ENCODE results near the gene ABCA7.

Gene ABCA7

DNA sequence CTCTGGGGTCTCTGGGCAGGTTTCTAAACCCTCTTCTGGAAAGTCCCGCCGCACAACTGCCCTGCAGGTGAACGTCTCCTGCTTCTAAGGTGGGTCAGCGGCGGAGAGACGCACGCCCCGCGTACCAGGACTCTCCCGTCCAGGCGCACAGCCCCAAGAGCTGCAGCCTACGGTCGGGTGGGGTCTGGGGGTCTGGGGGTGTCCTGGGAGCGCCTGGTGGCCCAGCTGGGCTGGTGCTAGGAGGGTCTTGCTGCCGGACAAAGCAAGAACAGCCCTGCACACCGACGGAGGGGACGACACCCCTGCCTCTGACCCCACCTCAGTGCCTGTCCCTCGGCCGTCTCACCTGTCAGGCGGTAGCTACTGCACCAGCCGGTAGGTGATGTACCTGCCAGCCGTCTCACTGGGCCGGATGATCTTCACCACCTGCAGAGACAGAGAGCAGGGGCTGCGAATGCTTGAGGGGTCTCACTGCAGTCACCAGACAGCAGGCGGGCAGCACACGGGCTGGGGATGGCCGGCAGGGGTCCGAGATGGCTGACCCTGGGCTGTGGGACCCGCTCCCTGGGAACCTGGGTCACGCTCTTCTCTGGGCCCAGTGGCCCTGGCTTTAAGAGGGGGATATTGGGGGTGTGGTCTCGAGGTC is 49.3 kb downstream of the ABCA7 start:
- no peak for DNase-seq

- no peak for DNase-seq
Observed at GRCh38 chr19:1089891-1090290, 50.0 kb downstream of the ABCA7 start.

GRCh38 chr19:1090731-1091543 is 51.0 kb downstream of the ABCA7 start:
- no peak for DNase-seq

DNA sequence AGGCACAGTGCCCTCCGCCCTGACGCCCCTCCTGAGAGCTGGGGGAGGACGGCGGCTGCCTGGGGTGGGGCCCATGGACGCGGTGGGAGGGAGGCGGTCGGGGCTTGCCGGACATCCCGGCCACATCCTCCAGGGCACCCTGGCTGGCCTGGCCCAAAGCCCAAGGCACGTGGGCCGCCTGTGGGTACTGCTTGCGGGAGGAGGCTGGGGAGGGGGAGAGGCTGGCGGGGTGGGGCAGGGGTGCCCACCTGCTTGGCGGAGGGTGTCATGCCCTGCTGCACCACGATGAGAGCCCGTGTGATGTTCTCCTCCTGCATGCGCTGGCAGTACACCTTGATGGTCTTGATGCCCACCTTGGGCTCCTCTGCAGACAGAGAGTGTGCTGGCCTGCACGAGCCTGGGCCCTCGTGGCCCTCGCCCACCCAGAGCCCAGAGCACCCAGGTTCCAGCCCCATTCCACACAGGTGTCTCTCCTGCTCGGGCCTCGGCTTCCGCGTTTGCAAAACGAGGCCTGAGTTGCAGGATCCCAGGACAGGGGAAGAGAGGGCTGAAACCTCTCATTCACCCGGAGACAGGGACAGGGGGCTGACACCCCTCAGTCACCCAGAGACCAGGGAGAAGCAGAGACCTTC is 51.8 kb downstream of the ABCA7 start:
- DNase-seq = no peak

DNA sequence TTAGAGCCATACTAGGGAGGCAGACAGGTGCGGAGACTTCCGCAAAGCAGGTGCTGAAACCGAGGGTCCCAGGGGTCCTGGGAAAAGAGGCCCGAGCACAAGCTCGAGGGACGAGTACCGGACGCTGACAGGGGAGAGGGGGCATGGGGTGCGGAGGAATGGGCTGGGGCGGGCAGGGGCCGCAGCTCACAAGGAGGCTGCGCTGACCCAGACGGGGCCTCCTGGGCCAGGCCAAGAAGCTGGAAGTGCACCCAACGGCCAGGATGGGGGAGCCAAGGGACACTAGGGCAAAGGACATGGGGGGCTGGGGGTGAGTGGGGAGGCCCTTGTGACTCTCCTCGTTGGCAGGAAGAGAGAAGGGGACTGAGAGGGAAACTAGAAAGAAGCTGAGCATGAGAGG is 53.4 kb downstream of the ABCA7 start:
- no peak for DNase-seq

DNA sequence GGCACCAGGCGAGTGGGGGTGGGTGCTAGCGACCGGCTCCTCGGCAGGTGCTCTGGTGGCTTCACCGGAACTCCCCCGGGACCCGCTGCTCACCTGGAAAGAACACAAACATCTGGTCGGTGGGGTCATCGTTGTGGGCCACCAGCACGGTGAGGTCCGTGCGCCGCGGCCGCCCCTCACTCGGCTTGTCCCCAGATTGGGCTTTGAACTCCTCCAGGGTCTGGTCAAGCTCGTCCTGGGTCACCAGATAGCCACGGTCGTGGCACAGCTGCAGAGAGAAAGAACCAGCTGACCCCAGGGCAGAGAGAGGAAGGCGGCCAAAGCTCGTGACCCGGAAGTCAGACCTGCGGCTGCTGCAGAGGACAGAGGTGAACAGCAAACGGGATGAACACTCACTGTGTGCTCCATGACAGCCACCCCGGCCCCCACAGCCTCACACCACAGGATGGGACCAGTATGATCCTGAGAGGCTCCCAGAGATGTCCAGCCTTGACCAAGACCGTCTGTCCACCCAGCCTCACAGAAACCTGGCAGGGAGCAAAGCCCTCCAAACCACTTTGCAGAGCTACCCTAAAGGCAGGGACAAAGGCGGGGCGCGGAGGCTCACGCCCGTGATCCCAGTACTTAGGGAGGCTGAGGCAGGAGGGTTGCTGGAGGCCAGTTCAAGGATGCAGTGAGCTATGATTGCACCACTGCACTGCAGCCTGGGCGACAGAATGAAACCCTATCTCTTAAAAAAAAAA is 54.1 kb downstream of the ABCA7 start:
- DNase-seq = no peak

DNA sequence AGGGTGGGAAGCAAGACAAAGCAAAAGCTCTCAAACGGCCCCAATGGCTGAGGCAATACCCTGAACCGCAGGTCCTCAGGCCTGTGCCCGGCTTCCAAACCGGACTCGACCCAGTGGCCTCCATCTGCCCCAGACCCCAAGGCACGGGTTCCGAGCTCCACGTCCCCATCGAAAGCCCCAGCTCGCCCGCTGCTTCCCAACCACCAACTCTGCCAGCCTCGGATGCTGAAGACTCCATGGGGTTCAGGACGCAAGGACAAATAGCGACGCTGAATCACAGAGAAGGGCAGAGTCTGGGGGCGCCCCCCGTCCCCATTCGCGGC is 54.7 kb downstream of the ABCA7 start:
- no peak for DNase-seq

DNA sequence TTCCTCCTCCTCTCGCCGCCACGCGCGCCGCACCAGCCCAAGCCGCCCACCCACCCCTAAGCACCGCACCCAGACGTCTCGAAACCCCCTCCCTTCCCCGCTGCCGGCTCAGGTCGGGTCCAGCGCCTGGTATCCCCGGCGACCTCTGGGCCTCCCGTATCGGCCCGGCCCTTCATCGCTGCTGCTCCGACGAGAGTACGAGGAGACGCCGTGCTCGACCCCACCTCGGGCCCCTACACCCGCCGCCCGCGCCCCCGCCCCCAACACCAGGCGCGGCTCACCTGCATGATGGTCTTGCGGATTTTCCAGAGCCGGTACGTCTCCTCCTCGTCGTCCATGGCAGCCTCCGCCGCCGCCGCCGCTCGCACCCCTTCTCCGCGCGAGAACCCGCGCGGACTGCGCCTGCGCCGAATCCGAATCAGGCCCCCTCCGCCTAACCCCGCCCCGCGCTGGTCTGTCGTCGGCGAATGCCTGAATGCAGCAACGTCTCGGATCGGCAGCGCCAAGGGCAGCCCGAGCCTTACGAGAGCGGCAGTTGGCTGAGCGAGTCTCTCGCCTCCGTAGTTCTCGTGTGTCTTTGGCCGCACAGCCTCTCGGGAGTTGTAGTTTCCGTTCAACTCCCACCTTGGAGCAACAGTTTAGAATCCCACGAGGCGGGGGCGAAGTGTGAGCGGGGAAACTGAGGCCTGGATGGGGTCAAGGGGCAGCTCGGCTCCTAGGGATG is 55.2 kb downstream of the ABCA7 start, which contains the start of gene POLR2E:
Gene POLR2E, minus strand, starts transcription at position 398 of the 724 bp plus-strand sequence. Its CDS starts 60 bp downstream, at position 338.
- DNase-seq = peak; percentile 96

GRCh38 chr19:1097810-1098176 is 57.9 kb downstream of the ABCA7 start:
- DNase-seq = no peak

DNA sequence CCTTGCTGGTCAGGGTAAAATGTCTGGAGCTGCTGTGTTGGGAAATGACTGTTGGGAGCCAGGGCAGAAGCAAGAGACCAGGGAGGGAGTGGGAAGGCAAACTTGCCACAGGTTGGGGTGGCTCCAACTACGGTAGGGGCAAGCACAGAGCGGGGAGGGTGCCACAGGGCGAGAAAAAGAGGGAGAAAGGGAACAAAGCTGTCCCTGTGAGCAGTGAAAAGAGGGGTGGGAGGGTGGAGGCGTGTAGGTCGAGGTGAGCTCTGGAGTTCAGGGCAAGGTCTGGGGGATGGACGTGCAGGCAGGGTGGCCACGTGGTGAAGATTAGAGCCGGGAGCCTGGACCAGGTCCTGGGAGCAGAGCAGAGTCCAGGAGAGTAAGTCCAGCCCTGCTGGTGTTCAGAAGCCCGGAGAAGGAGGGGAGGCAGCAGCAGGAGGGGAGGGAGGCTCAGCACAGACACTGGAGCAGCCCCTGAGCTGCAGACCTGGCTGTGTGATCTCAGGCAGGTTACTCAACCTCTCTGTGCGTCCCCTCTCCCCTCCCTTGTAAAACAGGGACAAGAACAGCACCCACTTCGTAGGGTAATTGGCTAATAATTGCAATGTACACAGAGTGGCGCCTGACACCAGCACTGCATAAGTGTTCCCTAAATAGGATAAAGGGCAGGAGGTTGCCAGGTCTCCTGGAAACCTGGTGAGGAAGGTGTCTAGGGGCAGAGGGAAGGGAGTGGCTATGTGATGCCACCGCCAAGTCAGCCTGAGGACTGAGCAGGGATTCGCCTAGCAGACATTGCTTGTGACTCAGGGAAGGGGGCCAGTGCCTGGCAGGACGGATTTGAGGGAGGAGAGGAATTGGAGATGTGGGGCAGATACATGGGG is 58.5 kb downstream of the ABCA7 start:
- DNase-seq = no peak

GRCh38 chr19:1101337-1101698 is 61.4 kb downstream of the ABCA7 start:
- DNase-seq = no peak

- DNase-seq = no peak
Observed at GRCh38 chr19:1102407-1103131, 62.7 kb downstream of the ABCA7 start.

- no peak for DNase-seq
Observed at GRCh38 chr19:1103132-1103707, 63.3 kb downstream of the ABCA7 start.

DNA sequence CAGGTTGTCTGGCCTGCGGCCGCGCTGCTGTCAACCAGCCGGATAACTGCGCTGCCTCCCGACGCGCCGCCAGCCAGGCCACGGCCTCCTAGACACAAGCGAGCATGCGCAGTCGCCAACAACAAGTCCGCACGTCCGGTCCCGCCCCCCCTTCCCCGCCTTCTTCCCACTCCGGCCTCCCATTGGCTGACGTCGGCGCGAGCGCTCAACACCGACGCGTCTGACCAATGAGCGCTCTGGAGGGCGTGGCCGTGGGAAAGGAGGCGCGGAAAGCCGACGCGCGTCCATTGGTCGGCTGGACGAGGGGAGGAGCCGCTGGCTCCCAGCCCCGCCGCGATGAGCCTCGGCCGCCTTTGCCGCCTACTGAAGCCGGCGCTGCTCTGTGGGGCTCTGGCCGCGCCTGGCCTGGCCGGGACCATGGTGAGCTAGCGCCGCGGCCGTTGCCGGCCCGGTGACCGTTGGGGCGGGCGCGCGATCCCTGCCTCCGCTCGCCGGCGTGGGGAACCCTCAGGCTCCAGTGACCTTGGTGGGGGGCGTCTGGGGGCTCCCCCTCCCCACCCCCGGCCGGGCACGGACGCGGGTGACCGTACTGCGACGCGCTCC is 63.9 kb downstream of the ABCA7 start, which contains the start of gene GPX4:
Gene GPX4, plus strand, starts transcription at position 287 of the 603 bp plus-strand sequence. Its CDS starts 50 bp downstream, at position 337.
- peak; percentile 96 for DNase-seq

DNA sequence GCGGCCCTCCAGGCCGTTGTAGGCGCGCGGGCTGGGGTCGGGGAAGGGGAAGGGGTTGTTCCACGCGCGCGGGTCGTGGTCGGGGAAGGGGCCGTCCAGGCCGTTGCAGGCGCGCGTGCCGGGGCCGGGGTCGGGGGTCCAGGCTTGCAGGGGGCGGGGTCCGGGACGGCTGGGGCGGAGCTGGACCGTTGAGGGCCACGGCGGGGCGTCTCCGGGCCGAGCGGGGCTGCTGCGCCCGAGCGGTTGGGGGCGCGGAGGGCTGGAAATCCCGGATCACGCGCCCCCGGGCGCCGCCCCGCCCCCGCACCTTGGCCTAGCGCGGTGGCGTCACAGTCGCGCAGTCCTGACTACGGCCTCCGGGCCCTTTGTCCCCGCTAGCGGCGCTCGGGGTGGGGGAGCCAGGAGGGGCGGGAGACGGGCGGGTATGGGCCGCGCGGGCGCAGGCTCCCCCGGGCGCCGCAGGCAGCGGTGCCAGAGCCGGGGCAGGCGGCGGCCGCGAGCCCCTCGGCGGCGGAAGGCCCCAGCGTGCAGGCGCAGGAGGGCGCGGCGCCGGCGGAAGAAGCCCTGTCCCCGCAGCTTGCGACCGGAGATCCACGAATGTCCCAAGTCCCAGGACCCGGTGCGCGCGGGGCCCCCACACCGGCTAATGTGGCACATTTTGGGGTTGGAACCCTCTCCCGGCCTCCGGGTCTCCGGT is 64.6 kb downstream of the ABCA7 start:
- DNase-seq = peak; percentile 52

GRCh38 chr19:1105008-1105872 is 65.3 kb downstream of the ABCA7 start:
- peak; percentile 16 for DNase-seq

DNA sequence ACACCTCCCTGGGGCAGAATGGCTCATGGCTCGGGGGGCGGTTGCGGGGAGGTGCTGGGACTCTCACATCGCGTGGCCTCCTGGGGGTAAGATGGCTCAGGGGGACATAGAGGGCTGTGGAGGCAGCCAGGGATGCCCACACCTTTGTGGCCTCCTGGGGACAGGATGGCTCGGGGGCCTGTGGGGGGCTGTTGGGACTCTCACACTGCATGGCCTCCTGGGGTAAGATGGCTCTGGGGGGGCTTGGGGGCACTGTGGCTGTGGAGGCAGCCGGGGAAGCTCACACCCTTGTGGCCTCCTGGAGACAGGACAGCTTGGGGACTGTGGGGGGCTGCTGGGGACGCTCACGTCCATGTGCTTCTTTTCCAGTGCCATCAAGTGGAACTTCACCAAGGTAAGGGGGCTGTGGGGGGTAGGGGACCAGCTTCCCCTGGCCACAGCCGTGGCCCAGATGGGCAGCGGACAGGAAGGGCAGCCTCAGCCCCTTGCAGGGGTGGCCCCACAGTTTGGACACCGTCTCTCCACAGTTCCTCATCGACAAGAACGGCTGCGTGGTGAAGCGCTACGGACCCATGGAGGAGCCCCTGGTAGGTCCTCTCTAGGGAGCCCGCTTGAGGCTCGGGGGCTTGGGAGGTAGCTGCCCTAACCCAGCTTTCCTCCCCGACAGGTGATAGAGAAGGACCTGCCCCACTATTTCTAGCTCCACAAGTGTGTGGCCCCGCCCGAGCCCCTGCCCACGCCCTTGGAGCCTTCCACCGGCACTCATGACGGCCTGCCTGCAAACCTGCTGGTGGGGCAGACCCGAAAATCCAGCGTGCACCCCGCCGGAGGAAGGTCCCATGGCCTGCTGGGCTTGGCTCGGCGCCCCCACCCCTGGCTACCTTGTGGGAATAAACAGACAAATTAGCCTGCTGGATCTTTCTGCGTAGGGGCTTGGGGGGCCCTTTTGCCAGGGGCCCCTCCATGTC is 66.2 kb downstream of the ABCA7 start:
- DNase-seq = no peak

All from NCI-H2171 treated with DMSO at 0.1 percent for 48 hours (cell line).